ENCODE measurements around the gene RPTOR. TPM values are rescaled to one million over a fixed set of nuclear protein-coding genes. Genes with fewer than 3 reads are reported as not detected.

The RPTOR gene
- total RNA-seq, 2 experiments from 2014 or later: 45.3 to 49.1 TPM

- H3K27ac Mint-ChIP-seq: no peak overlapping the region
- H3K27me3 Mint-ChIP-seq: no peaks in the 10 kb centered on the region
- intact Hi-C loops (cut with micrococcal nuclease): loop anchor here (10.0 kb wide), 1 partner anchor 55 kb away; no protein-coding TSS in a partner anchor
- TF ChIP-seq, protein P1, sequence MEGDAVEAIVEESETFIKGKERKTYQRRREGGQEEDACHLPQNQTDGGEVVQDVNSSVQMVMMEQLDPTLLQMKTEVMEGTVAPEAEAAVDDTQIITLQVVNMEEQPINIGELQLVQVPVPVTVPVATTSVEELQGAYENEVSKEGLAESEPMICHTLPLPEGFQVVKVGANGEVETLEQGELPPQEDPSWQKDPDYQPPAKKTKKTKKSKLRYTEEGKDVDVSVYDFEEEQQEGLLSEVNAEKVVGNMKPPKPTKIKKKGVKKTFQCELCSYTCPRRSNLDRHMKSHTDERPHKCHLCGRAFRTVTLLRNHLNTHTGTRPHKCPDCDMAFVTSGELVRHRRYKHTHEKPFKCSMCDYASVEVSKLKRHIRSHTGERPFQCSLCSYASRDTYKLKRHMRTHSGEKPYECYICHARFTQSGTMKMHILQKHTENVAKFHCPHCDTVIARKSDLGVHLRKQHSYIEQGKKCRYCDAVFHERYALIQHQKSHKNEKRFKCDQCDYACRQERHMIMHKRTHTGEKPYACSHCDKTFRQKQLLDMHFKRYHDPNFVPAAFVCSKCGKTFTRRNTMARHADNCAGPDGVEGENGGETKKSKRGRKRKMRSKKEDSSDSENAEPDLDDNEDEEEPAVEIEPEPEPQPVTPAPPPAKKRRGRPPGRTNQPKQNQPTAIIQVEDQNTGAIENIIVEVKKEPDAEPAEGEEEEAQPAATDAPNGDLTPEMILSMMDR (IDR thresholded peaks at IDR 0.05): no peak
- no peaks in the 10 kb centered on the region for H3K9me3 Mint-ChIP-seq
- POLR2A ChIA-PET: interaction anchor here (1.1 kb wide), 1 partner anchor 52 kb away, joined by 3 read pairs; no protein-coding TSS in a partner anchor
- CTCF ChIA-PET: interaction anchor here (1.4 kb wide), 1 partner anchor 26 kb away, joined by 4 read pairs; no protein-coding TSS in a partner anchor
- no peak overlapping the region for H3K4me3 Mint-ChIP-seq
- H3K36me3 Mint-ChIP-seq (ENCODE audit: low read depth): peaks cover 13% of the 10 kb centered on the region
- no peak for DNase-seq
- no peaks in the 10 kb centered on the region for H3K4me1 Mint-ChIP-seq (ENCODE audit: low read depth)
- ATAC-seq: no peak
These were observed 295.3 kb downstream of the RPTOR start for GRCh38 chr17:80839970-80840369.

- Mint-ChIP-seq H3K27me3 (no peaks in the 10 kb centered on the region), H3K4me1 (ENCODE audit: low read depth) (peaks cover 20% of the 10 kb centered on the region), H3K9me3 (peaks cover 7% of the 10 kb centered on the region), H3K4me3 (no peak overlapping the region), H3K36me3 (ENCODE audit: low read depth) (peaks cover 31% of the 10 kb centered on the region), H3K27ac (no peak overlapping the region)
- POLR2A ChIA-PET: no interaction called here
- TF ChIP-seq, protein P1 (IDR thresholded peaks at IDR 0.05): no peak
- CTCF ChIA-PET: no interaction called here
- no peak for ATAC-seq
- intact Hi-C loops (cut with micrococcal nuclease): no loop called here
- no peak for DNase-seq
These were observed 297.9 kb downstream of the RPTOR start for GRCh38 chr17:80842456-80843013.

- ChIA-PET POLR2A (interaction anchor here (1.1 kb wide), 1 partner anchor 48 kb away, joined by 3 read pairs; no protein-coding TSS in a partner anchor), CTCF (no interaction called here)
- H3K27me3 Mint-ChIP-seq: no peaks in the 10 kb centered on the region
- no peak overlapping the region for H3K27ac Mint-ChIP-seq
- no peak overlapping the region for H3K4me3 Mint-ChIP-seq
- H3K9me3 Mint-ChIP-seq: peaks cover 7% of the 10 kb centered on the region
- peaks cover 35% of the 10 kb centered on the region for H3K36me3 Mint-ChIP-seq (ENCODE audit: low read depth)
- TF ChIP-seq, protein P1 (IDR thresholded peaks at IDR 0.05): no peak
- intact Hi-C loops (cut with micrococcal nuclease): no loop called here
- DNase-seq (no peak), ATAC-seq (no peak)
- H3K4me1 Mint-ChIP-seq (ENCODE audit: low read depth): peaks cover 32% of the 10 kb centered on the region
These were observed 299.1 kb downstream of the RPTOR start for GRCh38 chr17:80843741-80844156.

DNA sequence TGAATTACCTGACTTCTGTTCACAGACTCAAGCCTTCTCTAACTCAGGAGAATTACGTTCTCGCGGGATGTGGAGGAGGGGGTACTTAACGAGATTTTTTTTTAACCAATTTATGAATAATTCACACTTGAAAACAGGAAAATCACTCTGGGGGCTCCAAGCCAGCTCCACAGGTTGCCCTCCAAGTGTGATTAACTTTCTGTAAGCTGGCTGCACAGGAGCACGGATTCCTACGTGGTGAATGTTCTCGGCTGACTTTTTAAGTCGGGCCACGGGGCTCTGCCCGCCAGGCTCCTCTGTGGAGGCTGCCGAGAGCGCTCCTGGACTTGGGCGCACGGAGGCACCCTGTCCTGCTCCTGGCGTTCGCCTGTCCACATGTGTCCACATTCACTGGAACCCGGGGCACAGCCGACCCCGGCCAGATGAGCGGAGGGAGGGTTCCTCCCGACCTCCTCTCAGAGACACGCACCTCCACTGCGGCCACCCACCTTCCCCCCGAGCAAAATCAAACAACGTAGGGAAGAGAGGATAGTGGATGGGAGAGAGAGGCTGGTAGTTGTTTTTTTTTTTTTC is 299.9 kb downstream of the RPTOR start:
- ATAC-seq: no peak
- no peaks in the 10 kb centered on the region for H3K27me3 Mint-ChIP-seq
- peaks cover 7% of the 10 kb centered on the region for H3K9me3 Mint-ChIP-seq
- peak overlapping the region; percentile 38 for H3K27ac Mint-ChIP-seq
- DNase-seq: no peak
- TF ChIP-seq, protein P1 (IDR thresholded peaks at IDR 0.05): no peak
- H3K36me3 Mint-ChIP-seq (ENCODE audit: low read depth): peaks cover 36% of the 10 kb centered on the region
- H3K4me3 Mint-ChIP-seq: no peak overlapping the region
- intact Hi-C loops (cut with micrococcal nuclease): no loop called here
- ChIA-PET POLR2A (interaction anchor here (1.1 kb wide), 1 partner anchor 48 kb away, joined by 3 read pairs; no protein-coding TSS in a partner anchor), CTCF (no interaction called here)
- peaks cover 37% of the 10 kb centered on the region for H3K4me1 Mint-ChIP-seq (ENCODE audit: low read depth)

Measured in activated CD8-positive, alpha-beta T cell treated with anti-CD3 and anti-CD28 coated beads for 36 hours (primary cell).